Karpas-422 (cell line): ENCODE results near the gene FBN3. TPM values are rescaled to one million over a fixed set of nuclear protein-coding genes. Genes with fewer than 3 reads are reported as not detected.

ENCODE experiments used
- DNase-seq: peaks from one replicate; pipeline ENCODE4 v3.0.0-alpha.2; 2015
- H2AFZ ChIP-seq: fragments of 200-600 bp; sonication (generic); 2 replicates; pipeline ENCODE4 v1.6.1; 2014; ENCODE audit warnings: antibody characterized with exemption, low read length, mixed read lengths
- H3K27ac ChIP-seq: fragments of 200-600 bp; sonication (generic); 2 replicates; pipeline ENCODE4 v1.5.1; 2014; ENCODE audit warnings: mild to moderate bottlenecking, low read length, moderate library complexity
- H3K27me3 ChIP-seq: fragments of 200-600 bp; sonication (generic); 2 replicates; pipeline ENCODE4 v1.6.1; 2014; ENCODE audit warnings: low read length, mixed read lengths
- H3K36me3 ChIP-seq: fragments of 200-600 bp; sonication (generic); 2 replicates; pipeline ENCODE4 v1.6.1; 2014; ENCODE audit warnings: low read length, mixed read lengths; ENCODE audit not compliant: insufficient read depth
- H3K4me1 ChIP-seq: fragments of 200-600 bp; sonication (generic); 2 replicates; pipeline ENCODE4 v1.6.1; 2014; ENCODE audit warnings: mild to moderate bottlenecking, low read length, mixed read lengths
- H3K4me2 ChIP-seq: fragments of 200-600 bp; sonication (generic); 2 replicates; pipeline ENCODE4 v1.6.1; 2014; ENCODE audit warnings: low read length, low read depth, mild to moderate bottlenecking; ENCODE audit not compliant: poor library complexity, severe bottlenecking
- H3K4me3 ChIP-seq: fragments of 200-600 bp; sonication (generic); 2 replicates; pipeline ENCODE4 v1.5.1; 2014; ENCODE audit warnings: mild to moderate bottlenecking, antibody characterized with exemption, low read length, mixed read lengths
- H3K79me2 ChIP-seq: fragments of 200-600 bp; sonication (generic); 2 replicates; pipeline ENCODE4 v1.6.1; 2014; ENCODE audit warnings: mild to moderate bottlenecking, low read length, mixed read lengths
- H3K9ac ChIP-seq: fragments of 200-600 bp; sonication (generic); 2 replicates; pipeline ENCODE4 v1.6.0; 2014; ENCODE audit warnings: low read length
- H3K9me2 ChIP-seq: fragments of 200-600 bp; sonication (generic), shearing (Covaris generic); replicated peaks from 2 replicates; pipeline ENCODE4 v1.6.0; 2014; ENCODE audit warnings: mild to moderate bottlenecking, low read length, moderate library complexity; ENCODE audit not compliant: insufficient read depth
- H3K9me3 ChIP-seq: fragments of 300-700, 200-600 bp; sonication (generic); 2 replicates; pipeline ENCODE4 v1.6.1; 2014; ENCODE audit warnings: low read length, mixed read lengths
- H4K20me1 ChIP-seq: fragments of 200-600 bp; sonication (generic); 2 replicates; pipeline ENCODE4 v1.6.1; 2014; ENCODE audit warnings: mild to moderate bottlenecking, antibody characterized with exemption, low read length, low read depth; ENCODE audit not compliant: insufficient read depth
- total RNA-seq: library from RNA; depleted of rRNA; stranded (reverse); fragments of >200 nt; shearing (Covaris generic); gene quantifications from 2 replicates; pipeline ENCODE4 v1.2.3, GENCODE V29; 2014; ENCODE audit warnings: low replicate concordance

FBN3 gene
- total RNA-seq, 1 experiment from 2014 or later: not detected

- H3K9me2 ChIP-seq: no peaks in the 10 kb centered on the region
- H3K4me1 ChIP-seq: no peaks in the 10 kb centered on the region
- H3K4me3 ChIP-seq: no peak overlapping the region
- no peak overlapping the region for H3K27ac ChIP-seq
- no peak overlapping the region for H3K4me2 ChIP-seq
- H3K9me3 ChIP-seq: peaks cover 16% of the 10 kb centered on the region
- H3K27me3 ChIP-seq: no peaks in the 10 kb centered on the region
- DNase-seq: no peak
- H2AFZ ChIP-seq: no peak overlapping the region
- H4K20me1 ChIP-seq: no peaks in the 10 kb centered on the region
- H3K79me2 ChIP-seq: no peaks in the 10 kb centered on the region
- no peak overlapping the region for H3K9ac ChIP-seq
- no peaks in the 10 kb centered on the region; the same call in 1 of the 2 replicates for H3K36me3 ChIP-seq
Measured at GRCh38 chr19:8095354-8095886, 54.0 kb downstream of the FBN3 start.

GRCh38 chr19:8094336-8094735 is 55.1 kb downstream of the FBN3 start:
- Histone ChIP-seq H3K36me3 (no peaks in the 10 kb centered on the region; the same call in 1 of the 2 replicates), H3K9me2 (no peaks in the 10 kb centered on the region), H3K27ac (no peak overlapping the region), H3K9ac (no peak overlapping the region), H3K27me3 (no peaks in the 10 kb centered on the region), H3K79me2 (no peaks in the 10 kb centered on the region), H3K9me3 (peaks cover 18% of the 10 kb centered on the region), H2AFZ (no peak overlapping the region), H3K4me2 (no peak overlapping the region), H3K4me3 (no peak overlapping the region), H4K20me1 (no peaks in the 10 kb centered on the region), H3K4me1 (no peaks in the 10 kb centered on the region)
- no peak for DNase-seq

- H3K9me3 ChIP-seq: peaks cover 24% of the 10 kb centered on the region
- no peaks in the 10 kb centered on the region for H3K79me2 ChIP-seq
- H3K27ac ChIP-seq: no peak overlapping the region
Measured at GRCh38 chr19:8093740-8094139, 55.7 kb downstream of the FBN3 start.

GRCh38 chr19:8090950-8091349 is 58.4 kb downstream of the FBN3 start:
- Histone ChIP-seq H3K27ac (no peak overlapping the region), H3K9me3 (peaks cover 24% of the 10 kb centered on the region), H3K36me3 (peaks cover 4% of the 10 kb centered on the region; the same call in 1 of the 2 replicates)

More at GRCh38 chr19:8093740-8094139, 55.7 kb downstream of the FBN3 start:
- no peak for DNase-seq
- no peaks in the 10 kb centered on the region for H3K27me3 ChIP-seq
- no peaks in the 10 kb centered on the region for H4K20me1 ChIP-seq
- H3K9ac ChIP-seq: no peak overlapping the region
- no peaks in the 10 kb centered on the region for H3K4me1 ChIP-seq
- peaks cover 2% of the 10 kb centered on the region; the same call in 1 of the 2 replicates for H3K36me3 ChIP-seq
- H3K9me2 ChIP-seq: no peaks in the 10 kb centered on the region
- no peak overlapping the region for H3K4me2 ChIP-seq
- no peak overlapping the region for H2AFZ ChIP-seq
- H3K4me3 ChIP-seq: no peak overlapping the region

GRCh38 chr19:8089664-8090601 is 59.5 kb downstream of the FBN3 start:
- no peak overlapping the region for H3K27ac ChIP-seq
- no peak for DNase-seq
- no peaks in the 10 kb centered on the region for H4K20me1 ChIP-seq
- peaks cover 15% of the 10 kb centered on the region for H3K9me3 ChIP-seq
- no peaks in the 10 kb centered on the region for H3K4me1 ChIP-seq
- H3K79me2 ChIP-seq: no peaks in the 10 kb centered on the region
- H3K4me3 ChIP-seq: no peak overlapping the region
- H3K9me2 ChIP-seq: no peaks in the 10 kb centered on the region
- H2AFZ ChIP-seq: no peak overlapping the region
- no peak overlapping the region for H3K9ac ChIP-seq
- H3K4me2 ChIP-seq: no peak overlapping the region
- H3K27me3 ChIP-seq: no peaks in the 10 kb centered on the region
- H3K36me3 ChIP-seq: peaks cover 4% of the 10 kb centered on the region; the same call in 1 of the 2 replicates

More at GRCh38 chr19:8090950-8091349, 58.4 kb downstream of the FBN3 start:
- H3K4me3 ChIP-seq: no peak overlapping the region
- H3K27me3 ChIP-seq: no peaks in the 10 kb centered on the region
- H3K4me2 ChIP-seq: no peak overlapping the region
- H4K20me1 ChIP-seq: no peaks in the 10 kb centered on the region
- H3K9ac ChIP-seq: no peak overlapping the region
- H3K4me1 ChIP-seq: no peaks in the 10 kb centered on the region
- H3K9me2 ChIP-seq: no peaks in the 10 kb centered on the region
- no peaks in the 10 kb centered on the region for H3K79me2 ChIP-seq
- H2AFZ ChIP-seq: no peak overlapping the region
- no peak for DNase-seq

- DNase-seq: no peak
- no peaks in the 10 kb centered on the region for H3K27me3 ChIP-seq
- H3K4me2 ChIP-seq: no peak overlapping the region
- H3K9me3 ChIP-seq: peaks cover 15% of the 10 kb centered on the region
- H3K79me2 ChIP-seq: no peaks in the 10 kb centered on the region
- H3K4me1 ChIP-seq: no peaks in the 10 kb centered on the region
- no peaks in the 10 kb centered on the region for H3K9me2 ChIP-seq
- no peak overlapping the region for H3K9ac ChIP-seq
- 0 out of 2 replicates have a peak, but pooled peaks cover 4% of the 10 kb centered on the region for H3K36me3 ChIP-seq
- no peaks in the 10 kb centered on the region for H4K20me1 ChIP-seq
- no peak overlapping the region for H3K4me3 ChIP-seq
- H2AFZ ChIP-seq: no peak overlapping the region
- no peak overlapping the region for H3K27ac ChIP-seq
Measured at GRCh38 chr19:8088752-8089663, 60.4 kb downstream of the FBN3 start.

GRCh38 chr19:8087876-8088275 is 61.5 kb downstream of the FBN3 start:
- Histone ChIP-seq H3K4me2 (no peak overlapping the region), H3K9me3 (peaks cover 15% of the 10 kb centered on the region), H3K27me3 (no peaks in the 10 kb centered on the region), H3K9me2 (no peaks in the 10 kb centered on the region), H3K4me3 (no peak overlapping the region), H2AFZ (no peak overlapping the region), H3K36me3 (0 out of 2 replicates have a peak, but pooled peaks cover 4% of the 10 kb centered on the region), H3K27ac (no peak overlapping the region), H4K20me1 (no peaks in the 10 kb centered on the region), H3K79me2 (no peaks in the 10 kb centered on the region), H3K9ac (no peak overlapping the region), H3K4me1 (no peaks in the 10 kb centered on the region)
- no peak for DNase-seq
